Stimulated activated CD4-positive, alpha-beta T cell treated with anti-CD3 and anti-CD28 coated beads, Interleukin-4, amount 100 ng/mL, for 24 hours (primary cell): ENCODE data around the gene RXRA.

Source experiments
- DNase-seq: peaks from one replicate; pipeline ENCODE4 v3.0.0-alpha.2; 2020

RXRA gene

DNA sequence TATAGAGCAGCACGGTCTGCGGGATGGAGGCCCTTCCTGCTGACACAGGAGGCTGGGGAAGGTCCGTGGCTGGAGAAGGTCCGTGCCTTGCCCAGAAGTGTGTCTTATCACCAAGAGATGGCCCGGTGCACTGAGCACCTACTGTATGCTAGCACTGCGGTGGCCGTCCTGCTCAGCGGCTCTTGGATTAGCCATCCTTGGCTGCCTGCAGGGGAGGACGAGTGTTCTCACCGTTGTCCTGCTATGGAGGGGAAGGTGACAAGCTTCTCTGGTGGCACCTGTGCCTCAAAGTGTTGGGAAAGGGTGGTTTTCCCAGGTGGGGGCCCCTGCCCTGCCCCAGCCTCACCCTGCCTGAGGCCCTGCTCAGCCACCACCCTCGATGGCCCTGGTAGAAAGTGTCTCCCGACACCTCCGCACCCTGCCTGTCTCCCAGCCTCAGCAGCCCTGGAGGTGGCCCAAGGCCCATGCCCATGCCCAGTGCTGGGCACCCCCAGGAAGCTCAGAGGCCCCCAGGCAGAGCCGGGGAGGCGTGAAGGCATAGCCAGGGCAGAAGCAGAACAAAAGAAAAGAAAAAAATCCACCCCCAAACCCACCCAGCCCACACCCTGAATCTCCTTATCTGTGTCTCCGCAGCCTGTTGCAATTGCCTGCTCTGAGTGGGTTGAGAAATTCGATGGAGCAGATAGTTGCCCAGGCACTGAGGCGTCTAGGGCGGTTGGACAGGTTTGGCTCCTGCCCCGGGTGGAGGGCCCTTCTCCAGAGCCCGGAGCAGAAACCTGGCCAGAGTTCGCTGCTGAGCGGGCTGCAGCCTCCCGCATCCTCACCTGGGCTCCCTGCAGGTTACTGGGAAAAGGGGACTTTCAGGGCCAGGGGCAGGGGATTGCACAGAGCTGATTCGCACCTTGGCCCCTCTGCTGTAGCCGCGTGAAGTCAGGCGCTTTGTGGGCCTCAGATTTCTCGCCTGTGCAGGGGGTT is 30.5 kb downstream of the RXRA start:
- DNase-seq, result no peak

DNA sequence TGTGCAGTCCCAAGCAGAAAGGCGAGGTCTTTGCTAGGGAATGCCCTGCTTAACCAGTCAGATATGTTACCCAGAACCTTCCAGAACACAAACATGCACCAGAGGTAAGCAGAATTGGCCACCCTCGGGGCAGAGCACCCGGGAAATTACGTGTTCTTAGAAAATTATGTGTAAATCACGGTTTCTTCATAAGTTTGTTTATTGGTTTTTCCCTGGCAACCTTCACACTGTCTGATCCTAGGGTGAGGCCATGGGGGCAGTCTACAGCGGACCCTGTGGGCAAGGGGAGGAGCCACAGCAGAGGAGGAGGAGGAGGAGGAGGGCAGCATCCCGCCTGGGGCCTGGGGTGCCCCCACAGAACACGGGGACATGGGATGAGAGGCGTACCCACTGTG is 31.4 kb downstream of the RXRA start:
- no peak for DNase-seq

DNA sequence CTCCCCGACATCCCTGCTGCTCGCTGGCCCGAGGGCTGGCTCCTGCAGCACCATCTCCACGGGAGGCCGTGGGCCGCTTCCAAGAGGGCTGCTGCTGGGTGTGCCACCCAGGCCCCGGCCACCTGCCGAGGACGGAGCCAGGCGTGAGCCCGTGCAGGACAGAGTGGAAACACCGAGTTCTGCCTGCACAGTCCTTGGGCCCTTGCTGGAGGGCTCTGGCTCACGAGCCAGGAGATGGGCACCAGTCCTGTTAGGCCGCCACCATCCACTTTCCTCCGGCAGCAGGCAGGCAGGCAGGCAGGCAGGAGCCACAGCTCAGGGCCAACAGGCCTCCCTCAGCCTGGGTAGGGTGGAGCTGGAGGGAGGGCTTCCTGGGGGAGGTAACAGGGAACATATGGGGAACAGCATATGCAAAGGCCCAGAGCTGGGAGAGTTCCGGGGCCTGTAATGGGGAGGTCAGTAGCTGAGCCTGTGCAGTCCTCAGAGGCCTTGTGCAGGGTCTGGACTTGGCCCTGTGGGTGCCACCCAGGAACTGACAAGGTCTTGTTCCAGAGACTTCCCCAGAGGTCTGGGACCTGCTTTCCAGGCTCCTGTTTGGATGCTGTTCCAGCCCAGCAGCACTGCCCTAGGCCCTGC is 31.9 kb downstream of the RXRA start:
- DNase-seq, result no peak

DNA sequence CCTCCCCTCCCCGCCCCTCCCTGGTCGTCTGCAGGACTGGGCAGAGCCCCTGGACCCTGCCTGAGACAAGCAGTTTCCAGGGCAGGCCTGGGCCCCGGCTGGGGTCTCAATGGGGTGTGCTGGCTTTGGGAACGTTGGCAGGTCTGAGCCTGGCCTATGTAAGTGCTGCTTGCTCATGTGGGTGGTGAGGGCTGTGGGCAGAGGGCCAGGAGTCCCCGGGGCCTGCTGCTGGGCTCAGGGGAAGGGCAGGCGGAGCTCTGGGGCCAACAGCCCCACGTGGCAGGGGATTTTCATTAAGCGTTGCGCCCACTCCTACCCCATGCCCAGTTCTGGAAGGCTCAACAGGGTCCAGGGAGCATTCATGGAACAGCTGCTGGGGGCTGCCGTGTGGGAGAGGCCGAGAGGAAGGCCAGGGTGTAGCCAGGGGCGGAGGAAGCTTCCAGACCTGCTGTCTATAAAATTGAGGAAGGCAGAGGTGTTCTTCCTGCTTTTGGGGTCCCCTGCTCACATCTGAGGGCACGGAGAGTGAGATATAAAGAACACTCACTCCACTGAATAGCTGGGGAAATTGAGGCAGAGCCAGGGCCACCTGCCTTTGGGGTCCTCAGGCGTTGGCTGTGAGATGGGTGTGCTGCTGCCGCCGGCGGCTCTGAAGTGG is 32.5 kb downstream of the RXRA start:
- no peak for DNase-seq

DNA sequence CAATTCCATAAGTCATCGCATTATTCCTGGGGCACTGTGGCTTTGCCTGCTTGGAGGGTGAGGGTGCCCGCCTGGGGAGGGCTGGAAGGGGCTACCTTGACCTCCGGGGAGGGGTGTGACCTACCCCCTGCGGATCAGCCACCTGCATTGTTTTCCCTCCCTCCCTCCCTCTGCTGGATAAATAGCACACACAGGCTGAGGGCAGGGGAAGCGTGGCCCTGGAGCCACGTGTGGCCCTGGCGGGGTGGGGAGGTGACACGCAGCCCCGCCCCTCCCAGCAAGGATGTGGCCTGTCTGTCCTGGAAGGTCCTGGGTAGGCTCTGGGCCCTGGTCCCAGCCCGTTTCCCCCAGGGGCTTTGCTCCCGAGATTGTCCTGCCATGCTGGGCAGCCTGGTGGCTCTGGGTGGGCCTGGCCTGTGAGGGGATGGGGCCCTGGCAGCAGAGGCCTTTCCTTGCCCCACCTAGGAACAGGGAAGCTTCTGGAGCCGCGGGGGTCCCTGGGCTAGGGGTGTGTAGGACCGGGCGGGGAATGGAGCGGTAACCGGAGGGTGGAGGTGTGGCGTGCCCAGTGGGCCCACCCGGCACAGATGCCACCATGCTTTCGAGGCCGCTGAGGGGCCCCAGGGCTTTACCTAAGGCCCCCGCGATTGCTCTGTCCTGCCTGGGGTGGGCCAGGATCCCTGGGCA is 33.4 kb downstream of the RXRA start:
- no peak for DNase-seq

DNA sequence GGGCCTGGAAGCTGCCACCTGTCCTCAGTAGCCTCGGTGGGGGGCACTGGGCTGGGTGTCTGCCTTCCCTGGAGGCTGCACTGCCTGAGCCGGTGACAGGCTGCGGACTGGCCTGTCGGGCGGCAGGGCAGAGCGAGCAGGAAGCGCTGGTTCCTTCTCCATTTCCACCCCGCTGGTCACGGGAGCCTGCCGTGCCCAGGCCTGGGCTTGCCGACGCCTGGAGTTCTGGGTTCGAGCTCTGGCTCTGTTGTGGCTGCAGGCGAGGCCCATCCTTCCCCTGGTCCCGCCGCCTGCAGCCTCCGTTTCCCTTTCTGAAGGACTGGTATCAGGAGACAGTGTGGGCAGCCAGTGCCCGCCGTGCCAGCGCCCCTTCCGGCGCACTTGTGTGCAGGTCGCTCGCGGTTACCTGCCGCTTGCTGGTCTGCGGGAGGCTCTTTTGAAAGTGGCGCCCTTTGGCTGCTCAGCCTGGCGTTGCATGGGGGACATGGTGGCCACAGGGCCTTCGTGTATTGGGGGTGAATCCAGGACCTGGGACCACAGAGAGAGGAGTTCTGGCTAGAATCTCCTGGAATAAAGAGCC is 34.0 kb downstream of the RXRA start:
- no peak for DNase-seq

DNA sequence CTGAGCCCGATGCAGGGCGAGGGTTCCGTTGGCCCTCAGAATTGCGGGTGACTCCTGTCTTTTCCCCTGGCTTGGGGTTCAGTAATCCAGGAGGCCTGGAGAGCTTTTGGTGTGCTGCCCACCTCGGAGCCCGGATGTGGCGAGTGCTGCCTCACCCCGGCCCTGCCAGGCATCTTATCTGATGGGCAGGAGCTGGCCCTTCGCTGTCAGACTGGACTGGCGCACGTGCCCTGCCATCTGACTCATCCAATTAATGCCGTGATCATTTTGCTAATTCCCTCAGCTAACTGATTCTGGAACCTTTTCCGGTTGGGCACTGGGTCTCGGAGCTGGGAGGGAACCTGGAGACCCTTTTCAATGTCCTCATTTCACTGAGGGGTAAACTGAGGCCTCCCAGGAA is 34.6 kb downstream of the RXRA start:
- no peak for DNase-seq

DNA sequence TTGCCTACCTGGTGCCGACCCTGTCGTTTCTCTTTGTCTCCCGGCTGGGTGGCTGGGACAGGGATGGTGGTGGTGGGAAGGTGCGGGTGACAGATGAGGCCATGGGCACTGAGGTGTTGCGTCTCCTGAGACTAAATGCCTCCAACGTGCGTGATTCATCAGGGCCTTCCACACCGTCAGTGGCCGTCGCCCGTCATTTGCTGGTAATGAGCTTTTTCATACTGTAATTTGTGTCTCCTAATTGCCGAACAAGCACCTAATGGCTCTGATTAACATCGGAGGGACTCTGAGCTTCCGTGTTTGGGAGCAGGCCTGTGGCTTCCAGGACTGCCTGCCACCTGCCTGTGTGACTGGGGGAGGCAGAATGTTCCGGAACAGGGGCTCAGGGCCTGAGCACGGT is 35.2 kb downstream of the RXRA start:
- DNase-seq, result no peak

DNA sequence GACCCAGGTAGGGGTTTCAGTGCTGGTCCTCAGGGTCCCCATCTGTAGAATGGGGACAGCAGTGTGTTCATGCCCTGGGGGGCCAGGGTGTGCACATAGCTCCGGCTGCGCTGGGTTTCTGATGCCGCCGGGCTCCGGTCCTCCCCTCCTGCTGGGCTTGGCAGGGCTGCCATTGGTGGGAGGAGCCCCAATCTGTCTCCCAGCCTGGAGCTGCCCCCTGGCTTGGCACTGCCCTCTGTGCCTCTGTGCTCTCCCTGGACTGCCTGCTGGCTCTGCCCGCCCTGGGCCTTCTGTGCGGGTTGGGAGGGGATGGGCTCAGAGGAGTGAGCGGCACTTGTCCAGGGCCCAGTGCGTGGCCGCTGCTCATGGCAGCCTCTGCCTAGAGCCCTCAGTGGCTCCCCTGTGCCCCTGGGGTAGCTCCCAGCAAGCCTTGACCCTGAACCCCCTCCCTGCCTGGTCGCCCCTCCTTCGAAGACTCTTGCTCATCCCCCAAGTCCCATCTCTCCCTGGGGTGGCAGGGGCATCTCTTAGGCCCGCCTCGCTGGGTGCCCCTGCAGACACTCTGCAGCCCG is 35.7 kb downstream of the RXRA start:
- DNase-seq, result no peak

DNA sequence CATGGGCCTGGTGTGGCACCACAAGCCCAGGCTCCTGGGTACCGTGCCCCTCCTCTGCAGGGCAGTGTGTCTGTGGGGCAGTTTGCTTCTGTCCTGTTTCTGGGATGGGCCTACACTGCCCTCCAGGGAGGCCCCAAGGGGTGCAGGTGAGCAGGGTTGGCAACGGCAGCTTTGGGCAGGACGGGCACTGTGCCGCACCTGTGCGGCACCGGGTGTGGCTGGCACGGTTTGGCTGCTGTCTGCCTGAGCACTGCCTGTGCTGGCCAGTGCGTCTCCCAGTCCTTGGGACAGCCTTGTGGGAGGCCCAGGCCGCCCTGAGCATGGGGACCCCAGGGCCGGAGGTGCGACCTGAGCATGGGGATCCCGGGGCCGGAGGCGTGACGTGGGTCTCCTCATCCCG is 37.2 kb downstream of the RXRA start:
- no peak for DNase-seq

DNA sequence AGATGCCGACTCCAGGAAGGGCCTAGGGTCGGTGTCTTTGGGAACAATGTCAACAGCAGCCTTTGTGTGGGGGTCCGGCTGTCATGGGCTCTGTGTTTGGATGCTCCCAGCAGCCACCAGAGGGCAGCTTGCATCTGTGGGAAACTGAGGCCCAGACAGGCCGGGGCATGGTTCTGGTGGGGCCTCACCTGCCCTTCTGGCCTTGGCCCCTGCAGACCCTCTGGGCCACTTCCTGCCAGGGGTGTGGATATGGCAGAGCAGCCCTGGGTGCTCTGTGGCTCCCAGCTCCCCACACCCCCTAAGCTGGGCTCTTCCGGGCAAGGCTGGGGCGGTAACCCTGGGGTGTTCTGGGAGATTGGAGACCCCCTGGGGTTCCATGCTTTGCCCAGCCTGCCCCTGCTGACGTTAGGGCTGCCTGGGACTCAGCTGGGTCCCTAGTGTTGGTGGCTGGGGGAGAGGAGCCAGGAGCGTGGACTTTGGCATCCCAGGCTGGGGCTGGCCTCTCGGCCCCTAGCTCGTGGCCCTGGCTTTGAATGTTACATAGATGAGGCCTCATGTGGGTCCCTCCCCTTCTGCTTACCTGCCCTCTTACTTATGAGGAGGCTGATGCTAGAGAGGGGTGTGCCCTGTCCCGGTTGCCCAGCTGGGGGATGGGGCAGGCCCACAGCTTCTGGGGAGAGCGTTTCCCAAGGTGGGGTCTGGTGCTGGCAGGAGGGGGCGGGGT is 38.3 kb downstream of the RXRA start:
- no peak for DNase-seq

DNA sequence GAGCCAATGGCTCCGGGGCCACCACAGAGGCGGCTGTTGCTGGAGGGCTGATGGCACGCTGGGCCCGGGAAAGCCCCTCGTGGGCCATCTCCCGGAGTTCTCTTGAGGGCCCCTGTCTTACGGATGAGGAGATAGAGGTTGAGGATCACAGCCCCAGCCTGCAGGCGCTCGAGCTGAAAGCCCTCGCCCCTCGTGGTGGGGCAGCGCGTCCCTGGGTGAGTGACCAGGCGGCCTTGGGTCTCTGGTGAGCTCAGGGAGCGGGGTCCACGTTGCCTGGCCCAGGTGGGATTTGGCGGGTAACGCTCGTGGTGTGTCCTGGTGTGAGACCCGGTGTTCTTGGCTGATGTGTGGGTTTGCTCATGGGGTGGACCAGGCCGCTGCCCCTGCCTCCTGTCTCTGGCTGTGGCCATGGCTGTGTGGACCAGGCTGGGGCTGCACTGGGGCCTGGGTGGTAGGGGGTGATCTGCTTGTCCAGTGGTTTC is 38.9 kb downstream of the RXRA start:
- no peak for DNase-seq

DNA sequence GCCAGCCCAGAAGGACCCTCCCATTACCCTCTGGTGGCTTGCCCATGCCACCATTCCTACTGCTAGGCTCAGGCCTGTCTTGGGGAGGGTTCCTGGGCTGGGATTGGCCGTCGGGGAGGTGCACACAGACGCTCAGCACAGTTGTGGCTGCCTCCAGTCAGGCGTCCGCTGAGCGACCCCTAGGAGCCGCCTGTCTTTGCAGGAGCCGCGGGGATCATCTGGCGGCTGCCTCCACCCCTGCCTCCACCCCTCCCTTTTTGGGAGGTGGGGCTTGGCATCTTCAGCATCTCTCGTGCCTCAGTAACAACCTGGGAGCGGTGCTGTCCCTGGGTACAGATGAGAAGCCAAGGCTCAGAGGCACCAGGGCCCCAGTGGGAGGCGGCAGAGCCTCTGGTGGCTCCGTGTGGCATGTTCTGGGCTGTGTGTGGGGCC is 39.6 kb downstream of the RXRA start:
- no peak for DNase-seq

DNA sequence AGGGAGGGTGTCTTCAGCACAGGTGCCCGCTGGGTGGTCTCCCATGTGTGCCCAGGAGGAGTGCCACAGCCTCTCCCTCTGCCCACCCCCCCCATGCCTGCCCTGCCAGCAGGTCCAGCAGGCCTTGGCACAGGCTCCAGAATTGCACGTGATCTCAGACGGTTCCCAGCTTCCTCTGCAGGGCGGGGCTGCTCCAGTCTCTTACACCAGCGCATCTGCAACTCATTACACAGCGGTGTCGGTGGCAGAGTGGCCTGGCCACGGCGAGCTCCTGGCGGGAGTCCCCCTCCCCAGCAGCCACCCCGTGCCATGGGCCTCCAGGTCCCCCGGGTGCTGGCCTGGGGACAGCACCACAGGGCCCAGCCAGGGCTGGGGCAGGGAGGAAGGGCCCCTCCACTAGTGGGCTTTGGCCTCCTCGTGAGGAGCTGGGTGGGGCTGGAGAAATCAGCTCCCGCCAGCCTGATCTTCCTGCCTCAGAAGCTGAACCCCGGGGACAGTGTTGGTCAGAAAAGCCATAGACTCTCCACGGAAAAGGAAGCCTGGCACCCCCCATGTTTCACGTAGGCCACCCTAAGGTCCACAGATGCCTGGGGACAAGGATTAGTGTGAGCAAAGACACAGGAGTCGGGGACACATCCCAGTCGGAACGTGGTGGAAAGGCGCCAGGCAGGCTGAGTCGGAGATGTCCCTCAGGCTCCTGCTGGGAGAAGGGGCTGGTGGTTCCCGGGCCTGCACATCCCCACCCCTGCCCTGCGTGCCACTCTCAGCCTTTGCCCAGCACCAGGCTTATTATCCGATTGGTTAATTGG is 40.2 kb downstream of the RXRA start:
- DNase-seq, result no peak

DNA sequence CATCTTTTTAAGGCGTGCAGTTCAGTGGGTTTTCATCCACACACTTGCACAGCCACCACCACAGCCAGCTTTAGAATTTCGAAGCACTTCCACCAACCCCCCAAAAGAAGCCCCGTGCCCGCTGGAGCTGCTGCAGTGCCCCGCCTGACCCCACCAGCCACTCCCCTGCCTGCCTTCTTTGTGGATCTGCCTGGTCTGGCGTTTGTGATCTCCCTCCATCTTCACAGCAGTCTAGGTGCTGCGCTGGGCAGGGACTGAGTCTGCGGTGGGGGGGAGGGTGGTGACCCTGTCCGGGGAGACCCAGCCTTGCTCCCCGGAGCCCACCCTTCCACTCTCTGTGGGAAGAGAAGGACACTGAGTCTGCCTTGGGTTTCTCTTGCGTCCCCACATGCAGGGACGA is 40.8 kb downstream of the RXRA start:
- DNase-seq, result no peak

DNA sequence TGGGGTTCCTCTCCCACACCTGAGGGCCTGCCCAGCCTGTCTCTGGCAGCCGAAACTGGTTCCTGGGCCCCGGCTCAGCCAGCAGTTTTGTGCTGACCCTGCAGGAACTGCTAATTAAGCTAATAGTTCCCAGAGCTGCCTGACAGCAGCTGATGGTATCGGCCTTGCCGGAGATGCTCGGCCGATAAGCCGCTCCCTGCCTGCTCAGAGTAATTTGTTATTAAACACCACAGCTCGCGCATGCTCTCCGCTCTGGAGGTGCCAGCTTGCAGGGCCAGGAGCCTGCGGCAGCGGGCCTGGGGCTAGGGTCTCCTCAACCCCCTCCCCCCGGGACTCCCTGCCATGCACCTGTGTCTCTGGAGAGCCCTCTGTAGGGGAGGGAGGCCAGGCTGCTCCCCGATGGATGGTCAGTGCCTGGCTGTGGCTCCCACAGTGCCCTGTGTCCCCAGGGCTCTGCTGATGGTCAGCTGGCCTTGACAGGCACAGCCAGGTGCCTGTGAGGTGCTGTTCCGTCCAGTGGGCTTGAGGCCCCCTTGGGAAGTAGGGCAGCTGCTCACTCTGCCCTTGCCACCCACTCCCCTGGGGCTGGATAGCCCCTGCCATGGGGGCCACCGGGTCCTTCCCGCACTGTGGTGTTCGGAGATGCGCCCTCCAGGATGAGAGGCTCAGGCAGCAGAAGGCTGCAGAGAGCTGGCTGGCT is 41.7 kb downstream of the RXRA start:
- DNase-seq, result no peak

DNA sequence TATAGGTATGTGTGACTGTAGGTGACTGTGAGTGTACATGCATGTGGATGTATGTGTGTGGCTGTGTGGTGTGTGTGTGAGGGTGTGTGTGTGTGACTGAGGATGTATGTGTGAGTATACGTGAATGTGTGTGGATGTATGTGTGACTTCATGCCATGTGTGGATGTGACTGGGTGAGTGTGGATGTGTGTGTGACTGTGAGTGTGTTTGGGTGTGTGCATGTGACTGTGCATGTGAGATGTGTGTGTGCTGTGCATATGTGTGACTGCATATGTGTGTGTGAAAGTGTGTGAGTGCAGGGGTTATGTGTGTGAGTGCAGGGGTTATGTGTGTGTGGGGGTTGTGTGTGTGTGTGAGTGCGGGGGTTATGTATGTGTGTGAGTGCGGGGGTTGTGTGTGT is 42.3 kb downstream of the RXRA start:
- no peak for DNase-seq

DNA sequence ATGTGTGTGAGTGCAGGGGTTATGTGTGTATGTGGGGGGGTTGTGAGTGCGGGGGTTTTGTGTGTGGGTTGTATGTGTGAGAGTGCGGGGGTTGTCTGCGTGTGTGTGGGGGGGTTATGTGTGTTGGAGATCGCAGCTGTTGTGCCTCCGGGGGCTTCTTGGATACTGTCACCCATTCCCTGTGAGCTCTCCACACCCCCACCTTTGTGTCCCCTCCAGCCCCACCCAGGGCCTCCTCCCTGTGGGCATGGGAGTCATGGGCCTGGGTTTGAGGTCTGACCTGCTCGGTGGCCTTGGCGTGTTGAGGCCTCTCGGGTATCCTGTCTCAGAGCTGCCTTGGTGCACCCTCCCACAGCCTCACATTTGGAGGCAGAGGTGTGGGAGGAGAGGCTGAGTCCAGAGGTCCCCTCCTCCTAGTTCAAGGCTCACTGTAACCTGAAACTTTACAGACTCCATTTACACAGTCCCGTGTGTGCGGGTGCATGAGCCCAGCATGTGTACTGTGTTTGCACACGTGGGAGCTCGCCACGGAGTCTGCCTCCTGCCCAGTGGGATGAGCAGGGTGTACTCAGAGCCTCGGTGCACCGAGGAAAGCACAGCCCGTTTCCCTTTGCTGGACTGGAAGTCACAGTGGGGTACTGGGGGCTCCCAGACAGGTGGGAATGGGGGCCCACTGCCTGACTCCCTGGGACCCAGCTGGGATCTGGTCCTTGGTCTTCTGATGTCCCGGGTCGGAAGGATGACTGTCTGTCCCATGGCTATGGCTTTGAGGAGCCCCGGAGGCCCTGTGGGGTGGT is 43.4 kb downstream of the RXRA start:
- DNase-seq, result no peak

DNA sequence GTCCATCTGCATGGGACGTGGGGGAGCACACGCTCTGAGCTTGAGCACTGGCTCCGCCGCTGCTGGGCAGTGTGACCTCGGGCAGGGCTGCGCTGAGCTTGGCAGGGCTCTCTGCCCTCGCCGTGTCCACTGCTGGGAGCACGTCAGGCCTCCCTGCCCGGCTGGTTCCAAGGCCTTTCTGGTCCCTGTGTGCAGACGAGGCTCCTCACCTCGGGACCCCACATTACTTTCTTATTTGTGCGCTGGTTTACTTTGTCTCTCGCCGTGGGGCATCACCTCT is 43.9 kb downstream of the RXRA start:
- DNase-seq, result no peak

DNA sequence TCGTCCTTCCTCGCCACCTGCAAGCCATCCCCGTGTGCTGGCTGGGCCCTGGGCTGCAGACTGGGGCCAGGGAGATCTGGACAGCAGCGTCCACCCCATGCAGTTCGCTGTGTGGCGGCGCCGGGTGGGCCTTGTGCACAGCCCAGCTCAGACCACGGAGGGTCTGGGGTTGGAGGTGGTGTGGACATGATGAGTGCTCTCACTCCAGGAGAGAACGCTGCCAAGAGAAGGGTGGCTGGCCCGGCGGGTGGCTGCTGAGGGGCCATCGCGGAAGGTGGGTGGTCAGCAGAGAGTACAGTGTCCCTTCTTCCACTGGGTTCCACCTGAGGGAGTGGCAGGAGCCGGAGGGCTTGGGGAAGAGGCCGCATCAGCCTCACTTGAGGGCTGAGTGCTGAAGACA is 44.4 kb downstream of the RXRA start:
- DNase-seq, result no peak
